ENCODE measurements around the gene CALU.

DNA sequence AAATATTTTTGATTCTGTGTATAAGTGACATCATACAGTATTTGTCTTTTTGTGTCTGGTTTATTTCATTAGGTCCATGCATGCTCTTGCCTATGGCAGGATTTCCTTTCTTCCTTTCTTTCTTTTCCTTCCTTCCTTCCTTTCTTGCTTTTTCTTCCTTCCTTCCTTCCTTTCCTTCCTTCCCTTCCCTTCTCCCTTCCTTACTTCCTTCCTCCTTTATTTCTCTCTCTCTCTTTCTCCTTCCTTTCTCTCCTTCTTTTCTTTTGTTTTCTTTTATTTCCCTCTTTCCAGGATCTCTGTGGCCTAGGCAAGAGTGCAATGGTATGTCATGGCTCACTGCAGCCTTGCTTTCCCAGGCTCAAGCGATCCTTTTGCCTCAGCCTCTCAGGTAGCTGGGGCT is 31.4 kb upstream of the CALU start:
- TF ChIP-seq, protein P1, sequence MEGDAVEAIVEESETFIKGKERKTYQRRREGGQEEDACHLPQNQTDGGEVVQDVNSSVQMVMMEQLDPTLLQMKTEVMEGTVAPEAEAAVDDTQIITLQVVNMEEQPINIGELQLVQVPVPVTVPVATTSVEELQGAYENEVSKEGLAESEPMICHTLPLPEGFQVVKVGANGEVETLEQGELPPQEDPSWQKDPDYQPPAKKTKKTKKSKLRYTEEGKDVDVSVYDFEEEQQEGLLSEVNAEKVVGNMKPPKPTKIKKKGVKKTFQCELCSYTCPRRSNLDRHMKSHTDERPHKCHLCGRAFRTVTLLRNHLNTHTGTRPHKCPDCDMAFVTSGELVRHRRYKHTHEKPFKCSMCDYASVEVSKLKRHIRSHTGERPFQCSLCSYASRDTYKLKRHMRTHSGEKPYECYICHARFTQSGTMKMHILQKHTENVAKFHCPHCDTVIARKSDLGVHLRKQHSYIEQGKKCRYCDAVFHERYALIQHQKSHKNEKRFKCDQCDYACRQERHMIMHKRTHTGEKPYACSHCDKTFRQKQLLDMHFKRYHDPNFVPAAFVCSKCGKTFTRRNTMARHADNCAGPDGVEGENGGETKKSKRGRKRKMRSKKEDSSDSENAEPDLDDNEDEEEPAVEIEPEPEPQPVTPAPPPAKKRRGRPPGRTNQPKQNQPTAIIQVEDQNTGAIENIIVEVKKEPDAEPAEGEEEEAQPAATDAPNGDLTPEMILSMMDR (IDR thresholded peaks at IDR 0.05; ENCODE audit: poor library complexity, severe bottlenecking), result no peak
- TF ChIP-seq, protein P2, sequence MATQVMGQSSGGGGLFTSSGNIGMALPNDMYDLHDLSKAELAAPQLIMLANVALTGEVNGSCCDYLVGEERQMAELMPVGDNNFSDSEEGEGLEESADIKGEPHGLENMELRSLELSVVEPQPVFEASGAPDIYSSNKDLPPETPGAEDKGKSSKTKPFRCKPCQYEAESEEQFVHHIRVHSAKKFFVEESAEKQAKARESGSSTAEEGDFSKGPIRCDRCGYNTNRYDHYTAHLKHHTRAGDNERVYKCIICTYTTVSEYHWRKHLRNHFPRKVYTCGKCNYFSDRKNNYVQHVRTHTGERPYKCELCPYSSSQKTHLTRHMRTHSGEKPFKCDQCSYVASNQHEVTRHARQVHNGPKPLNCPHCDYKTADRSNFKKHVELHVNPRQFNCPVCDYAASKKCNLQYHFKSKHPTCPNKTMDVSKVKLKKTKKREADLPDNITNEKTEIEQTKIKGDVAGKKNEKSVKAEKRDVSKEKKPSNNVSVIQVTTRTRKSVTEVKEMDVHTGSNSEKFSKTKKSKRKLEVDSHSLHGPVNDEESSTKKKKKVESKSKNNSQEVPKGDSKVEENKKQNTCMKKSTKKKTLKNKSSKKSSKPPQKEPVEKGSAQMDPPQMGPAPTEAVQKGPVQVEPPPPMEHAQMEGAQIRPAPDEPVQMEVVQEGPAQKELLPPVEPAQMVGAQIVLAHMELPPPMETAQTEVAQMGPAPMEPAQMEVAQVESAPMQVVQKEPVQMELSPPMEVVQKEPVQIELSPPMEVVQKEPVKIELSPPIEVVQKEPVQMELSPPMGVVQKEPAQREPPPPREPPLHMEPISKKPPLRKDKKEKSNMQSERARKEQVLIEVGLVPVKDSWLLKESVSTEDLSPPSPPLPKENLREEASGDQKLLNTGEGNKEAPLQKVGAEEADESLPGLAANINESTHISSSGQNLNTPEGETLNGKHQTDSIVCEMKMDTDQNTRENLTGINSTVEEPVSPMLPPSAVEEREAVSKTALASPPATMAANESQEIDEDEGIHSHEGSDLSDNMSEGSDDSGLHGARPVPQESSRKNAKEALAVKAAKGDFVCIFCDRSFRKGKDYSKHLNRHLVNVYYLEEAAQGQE (IDR thresholded peaks at IDR 0.05; ENCODE audit: borderline replicate concordance), result no peak
- no peak for TF ChIP-seq RAD21 (conservative IDR thresholded peaks at IDR 0.05)
- TF ChIP-seq SMC3 (conservative IDR thresholded peaks at IDR 0.05; ENCODE audit: poor library complexity), result no peak
- no peak for TF ChIP-seq MXI1 (conservative IDR thresholded peaks at IDR 0.05; ENCODE audit: poor library complexity, severe bottlenecking)
- no peak for TF ChIP-seq EP300 (conservative IDR thresholded peaks at IDR 0.05; ENCODE audit: poor library complexity, severe bottlenecking)
- TF ChIP-seq POLR2AphosphoS5 (IDR thresholded peaks at IDR 0.05), result no peak
- TF ChIP-seq EZH2 (IDR thresholded peaks at IDR 0.05; ENCODE audit: borderline replicate concordance, insufficient read depth, low read length, poor library complexity, severe bottlenecking), result no peak
- TF ChIP-seq TAF1 (IDR thresholded peaks at IDR 0.05; ENCODE audit: low read depth), result no peak
